Heart right ventricle (tissue), 16 donors: Measurements from ENCODE around the gene GLIPR1L1. TPM values are rescaled to one million over a fixed set of nuclear protein-coding genes. Genes with fewer than 3 reads are reported as not detected.

ENCODE experiments used
- ATAC-seq, 8 donors: fragments of 200-7000 bp; cut with Tn5 transposase; one replicate each; pipeline ENCODE4 v1.9.1; 2020; ENCODE audit warnings: mild to moderate bottlenecking in 8 of 8, moderate library complexity in 8 of 8, moderate number of reproducible peaks in 1 of 8
- DNase-seq, 2 donors: peaks; one replicate each; pipeline ENCODE4 v3.0.0-alpha.2; 2020
- H3K27ac ChIP-seq, 10 donors: fragments of 200-600 bp; sonication (generic) in 2 of 10; one replicate each; pipeline versions ENCODE4 v1.5.0 to v1.8.0; 2020 to 2022; ENCODE audit warnings: mild to moderate bottlenecking in 3 of 10
- H3K27me3 ChIP-seq, 7 donors: fragments of 200-600 bp; one replicate each; pipeline ENCODE4 v1.8.0; 2021 to 2022; ENCODE audit warnings: mild to moderate bottlenecking in 2 of 7
- H3K36me3 ChIP-seq, 9 donors: fragments of 200-600 bp; sonication (generic) in 1 of 9; one replicate each; pipeline versions ENCODE4 v1.5.0 to v1.8.0; 2020 to 2022; ENCODE audit warnings: mild to moderate bottlenecking in 2 of 9
- H3K4me1 ChIP-seq, 9 donors: fragments of 200-600 bp; sonication (generic) in 1 of 9; one replicate each; pipeline versions ENCODE4 v1.5.0 to v1.8.0; 2020 to 2022; ENCODE audit warnings: mild to moderate bottlenecking in 4 of 9
- H3K4me3 ChIP-seq, 10 donors: fragments of 200-600 bp; sonication (generic) in 2 of 10; one replicate each; pipeline versions ENCODE4 v1.5.0 to v1.8.0; 2020 to 2022; ENCODE audit warnings: mild to moderate bottlenecking in 7 of 10, moderate library complexity in 2 of 10
- H3K9me3 ChIP-seq, 11 donors: fragments of 200-600 bp in 10 of 11; sonication (generic) in 2 of 11; one replicate each; pipeline versions ENCODE4 v1.5.0 to v1.8.0; 2013 to 2022; ENCODE audit warnings: mild to moderate bottlenecking in 2 of 11, control low read depth in 1 of 11, moderate library complexity in 1 of 11
- CTCF ChIP-seq, 9 donors: fragments of 200-600 bp; sonication (generic) in 2 of 9; IDR thresholded peaks; one replicate each; pipeline versions ENCODE4 v1.5.0 to v1.8.0; 2021 to 2022; ENCODE audit warnings: antibody characterized with exemption in 9 of 9, mild to moderate bottlenecking in 5 of 9, moderate library complexity in 1 of 9
- WGBS, 2 donors: extraction: QIAGEN DNeasy Blood & Tissue Kit; methylation state at CpG; one replicate each; pipeline ENCODE4 v1.1.7; 2013; ENCODE audit warnings: inconsistent platforms in 1 of 2; 5-methylcytosine and 5-hydroxymethylcytosine counted together
- intact Hi-C, 10 donors: fragments of 100-400 bp; cut with DNase I; formaldehyde crosslinking; loops; one replicate each; pipeline versions ENCODE4 v1.11.1 to v1.14.2; 2022
- polyA plus RNA-seq, 2 donors: library from polyadenylated mRNA; stranded (reverse); fragments of 200-250 nt; gene quantifications; one replicate each; pipeline ENCODE4 v1.2.3, GENCODE V29; 2013
- total RNA-seq, 10 donors: library from RNA; stranded (reverse); fragmentation: NEBNext Ultra II Directional in 3 of 10; extraction: Animal tissue kit (Norgen Biotek cat#: 25700) in 3 of 10; gene quantifications; one replicate each; pipeline versions ENCODE4 v1.2.1 to v1.2.4, GENCODE V29; 2021 to 2023
- donor health status: Arrhythmogenic right ventricular cardiomyopathy.
- donor health status: ischemic (EF 13 %, LVEDD 7.1; RV severe dilation, severe dysfunction).
- donor health status: healthy with polysubstance abuse.
- donor health status: DM: no; HTN: yes; CAD: no.
- donor health status: DM: no; HTN: no; CAD: no.
- donor health status: ischemic (EF 25% LVEDD 6.9; RV normal size, moderate dysfunction).
- donor health status: ischemic (EF 25% LVEDD 5.7; RV mildly dilated, moderate dysfunction).
- donor health status: healthy.
- donor health status: DM: yes; HTN: yes; CAD: no.
- donor health status: Ischemic cardiomyopathy.
- donor health status: ischemic (EF 35%, LVEDD 5.7; RV mildly dilated, moderate dysfunction).
- donor health status: nonischemic (EF 11% LVEDD 7.7; RV severe dilation, severe dysfunction).
- donor health status: DM: yes; HTN: yes; CAD: no.
- donor health status: PGD.
- donor health status: ischemic (EF 29% LVEDD 5.4; RV normal size, mild dysfunction).
- donor health status: nonischemic (EF 23%, LVEDD 6.1; RV moderate dilation, normal function).

Gene GLIPR1L1
- total and polyA plus RNA-seq, 12 donors: not detected

- H3K4me3 ChIP-seq: no peak overlapping the region
- intact Hi-C loops: no loop called here
- ATAC-seq (no peak), DNase-seq (no peak)
- peaks cover 0 to under 1% (median 0%) of the 10 kb centered on the region in 9 donors for H3K36me3 ChIP-seq
- 87 to 90% methylated on average over 3 of the region's 3 CpGs for WGBS, 2 donors
- no peaks in the 10 kb centered on the region for H3K27me3 ChIP-seq
- no peak overlapping the region for H3K27ac ChIP-seq
- H3K9me3 ChIP-seq: no peaks in the 10 kb centered on the region
- TF ChIP-seq CTCF (IDR thresholded peaks at IDR 0.05): no peak
- no peaks in the 10 kb centered on the region for H3K4me1 ChIP-seq
Measured at GRCh38 chr12:75317784-75318183, 16.7 kb upstream of the GLIPR1L1 start.

GRCh38 chr12:75322464-75322863 is 12.0 kb upstream of the GLIPR1L1 start:
- no peak for TF ChIP-seq CTCF (IDR thresholded peaks at IDR 0.05)
- DNase-seq (no peak), ATAC-seq (no peak)
- Histone ChIP-seq H3K27me3 (no peaks in the 10 kb centered on the region), H3K27ac (no peak overlapping the region), H3K36me3 (no peaks in the 10 kb centered on the region), H3K4me3 (no peak overlapping the region), H3K4me1 (no peaks in the 10 kb centered on the region), H3K9me3 (no peaks in the 10 kb centered on the region)
- intact Hi-C loops: no loop called here
- 0 to 1% methylated on average over 1 of the region's 1 CpG for WGBS, 2 donors

- no peaks in the 10 kb centered on the region for H3K36me3 ChIP-seq
- no peak overlapping the region for H3K27ac ChIP-seq
- peaks cover 0 to under 1% (median 0%) of the 10 kb centered on the region in 9 donors for H3K4me1 ChIP-seq
- DNase-seq (no peak), ATAC-seq (no peak)
- no peak overlapping the region for H3K4me3 ChIP-seq
- intact Hi-C loops: no loop called here
- no peaks in the 10 kb centered on the region for H3K27me3 ChIP-seq
- WGBS, 2 donors: 76 to 86% methylated on average over 3 of the region's 3 CpGs
- H3K9me3 ChIP-seq: no peaks in the 10 kb centered on the region
- TF ChIP-seq CTCF (IDR thresholded peaks at IDR 0.05): no peak
Measured at GRCh38 chr12:75323663-75324062, 10.8 kb upstream of the GLIPR1L1 start.

GRCh38 chr12:75327642-75328041 is 6.8 kb upstream of the GLIPR1L1 start:
- H3K27ac ChIP-seq: no peak overlapping the region
- H3K4me3 ChIP-seq: no peak overlapping the region
- H3K27me3 ChIP-seq: no peaks in the 10 kb centered on the region
- H3K36me3 ChIP-seq: no peaks in the 10 kb centered on the region
- DNase-seq (no peak), ATAC-seq (no peak)
- H3K9me3 ChIP-seq: no peaks in the 10 kb centered on the region
- no peak for TF ChIP-seq CTCF (IDR thresholded peaks at IDR 0.05)
- WGBS, 2 donors: 90 to 92% methylated on average over 1 of the region's 1 CpG
- intact Hi-C loops: no loop called here
- peaks cover 0 to 11% (median 9%) of the 10 kb centered on the region in 9 donors for H3K4me1 ChIP-seq
